DND-41 (cell line): Measurements from ENCODE around the gene ZNF789.

ENCODE experiments used
- EZH2 ChIP-seq: IDR thresholded peaks from 3 replicates; pipeline ENCODE4 v1.6.1; 2012; ENCODE audit warnings: borderline replicate concordance, low read depth, mild to moderate bottlenecking, moderate library complexity, low read length, inconsistent platforms; ENCODE audit not compliant: severe bottlenecking
- TF ChIP-seq, protein P1 (sequence below): IDR thresholded peaks from 2 replicates; pipeline ENCODE4 v1.5.1; 2012; ENCODE audit warnings: borderline replicate concordance, low read length, moderate library complexity, mild to moderate bottlenecking; ENCODE audit not compliant: poor library complexity, severe bottlenecking; ENCODE audit errors: extremely low read depth

DNA sequence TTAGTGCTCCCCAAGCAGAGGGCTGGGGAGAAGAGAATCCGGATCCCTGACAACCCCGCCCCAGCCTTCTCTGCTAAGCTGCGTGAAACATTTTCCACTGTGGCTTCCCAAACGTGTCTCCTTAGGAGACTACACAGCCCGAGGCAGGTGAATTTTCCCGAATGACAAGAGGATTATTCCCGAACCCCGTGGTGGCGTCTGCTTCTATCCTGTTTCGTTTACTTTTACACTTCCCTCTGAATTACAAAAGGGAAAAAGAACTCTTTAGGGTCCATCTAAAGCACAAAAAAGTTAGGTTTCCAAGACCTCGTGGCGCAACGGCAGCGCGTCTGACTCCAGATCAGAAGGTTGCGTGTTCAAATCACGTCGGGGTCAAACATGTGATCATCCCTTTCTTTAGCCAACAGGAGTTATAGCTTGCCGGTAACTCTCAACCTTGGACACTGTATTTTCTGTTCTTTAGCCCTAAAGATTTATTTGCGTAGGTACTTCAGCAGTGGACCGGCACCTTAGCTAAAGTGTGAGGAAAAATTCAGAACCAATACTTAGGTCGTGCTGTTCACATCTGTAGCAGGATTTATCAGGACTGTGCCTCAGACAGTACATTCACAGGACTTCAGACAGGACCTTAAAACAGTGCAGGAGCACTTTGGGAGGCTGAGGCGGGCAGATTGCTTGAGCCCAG, 3.2 kb upstream of the ZNF789 start:
- TF ChIP-seq, protein P1, sequence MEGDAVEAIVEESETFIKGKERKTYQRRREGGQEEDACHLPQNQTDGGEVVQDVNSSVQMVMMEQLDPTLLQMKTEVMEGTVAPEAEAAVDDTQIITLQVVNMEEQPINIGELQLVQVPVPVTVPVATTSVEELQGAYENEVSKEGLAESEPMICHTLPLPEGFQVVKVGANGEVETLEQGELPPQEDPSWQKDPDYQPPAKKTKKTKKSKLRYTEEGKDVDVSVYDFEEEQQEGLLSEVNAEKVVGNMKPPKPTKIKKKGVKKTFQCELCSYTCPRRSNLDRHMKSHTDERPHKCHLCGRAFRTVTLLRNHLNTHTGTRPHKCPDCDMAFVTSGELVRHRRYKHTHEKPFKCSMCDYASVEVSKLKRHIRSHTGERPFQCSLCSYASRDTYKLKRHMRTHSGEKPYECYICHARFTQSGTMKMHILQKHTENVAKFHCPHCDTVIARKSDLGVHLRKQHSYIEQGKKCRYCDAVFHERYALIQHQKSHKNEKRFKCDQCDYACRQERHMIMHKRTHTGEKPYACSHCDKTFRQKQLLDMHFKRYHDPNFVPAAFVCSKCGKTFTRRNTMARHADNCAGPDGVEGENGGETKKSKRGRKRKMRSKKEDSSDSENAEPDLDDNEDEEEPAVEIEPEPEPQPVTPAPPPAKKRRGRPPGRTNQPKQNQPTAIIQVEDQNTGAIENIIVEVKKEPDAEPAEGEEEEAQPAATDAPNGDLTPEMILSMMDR: no peak
- no peak for TF ChIP-seq EZH2
